HepG2 (cell line): Measurements from ENCODE around the gene KRTCAP2.

Source experiments
- EP300 ChIP-seq, 3 experiments: sonication (generic) in 1 of 3; formaldehyde crosslinking in 1 of 3; IDR thresholded peaks; 2 replicates each; pipeline versions ENCODE4 v1.5.1 to v1.6.1; 2011 to 2020; ENCODE audit warnings: low read depth in 2 of 3, low read length in 2 of 3, borderline replicate concordance in 1 of 3, improper control_type of control experiment in 1 of 3, mild to moderate bottlenecking in 1 of 3, missing genetic modification reagents in 1 of 3, moderate library complexity in 1 of 3
- ETV6 ChIP-seq: sonication (generic); formaldehyde crosslinking; conservative IDR thresholded peaks from 2 replicates; pipeline ENCODE4 v1.4.0; 2020; ENCODE audit warnings: missing genetic modification reagents
- EZH2 ChIP-seq: conservative IDR thresholded peaks from 2 replicates; pipeline ENCODE4 v1.6.1; 2012; ENCODE audit warnings: mild to moderate bottlenecking, low read depth, low read length, moderate library complexity
- FOXC1 ChIP-seq: sonication (generic); formaldehyde crosslinking; IDR thresholded peaks from 2 replicates; pipeline ENCODE4 v1.8.0; 2022; ENCODE audit warnings: mild to moderate bottlenecking, missing genetic modification reagents, borderline replicate concordance
- KLF9 ChIP-seq: IDR thresholded peaks from 2 replicates; pipeline ENCODE4 v1.6.1; 2016; ENCODE audit warnings: low read depth
- NFE2L1 ChIP-seq: sonication (generic); formaldehyde crosslinking; IDR thresholded peaks from 2 replicates; pipeline ENCODE4 v1.4.0; 2020; ENCODE audit warnings: missing genetic modification reagents, mild to moderate bottlenecking, borderline replicate concordance
- TFE3 ChIP-seq: IDR thresholded peaks from 2 replicates; pipeline ENCODE4 v1.6.1; 2016
- U2AF1 ChIP-seq: fragments of 200-400 bp; formaldehyde crosslinking; optimal IDR thresholded peaks from 2 replicates; pipeline ENCODE3; 2017; ENCODE audit warnings: mild to moderate bottlenecking, low read depth, low read length
- XBP1 ChIP-seq: sonication (generic); formaldehyde crosslinking; IDR thresholded peaks from 2 replicates; pipeline ENCODE4 v1.5.0; 2020; ENCODE audit warnings: missing genetic modification reagents
- TF ChIP-seq, protein P1 (sequence below), 2 experiments: sonication (generic) in 1 of 2; formaldehyde crosslinking in 1 of 2; IDR thresholded peaks; 2 replicates each; pipeline versions ENCODE4 v1.5.1 to v1.6.1; 2011 to 2020; ENCODE audit warnings: borderline replicate concordance in 1 of 2, low read depth in 1 of 2, low read length in 1 of 2, mild to moderate bottlenecking in 1 of 2, missing genetic modification reagents in 1 of 2, moderate library complexity in 1 of 2
- TF ChIP-seq, protein P2 (sequence below): sonication (generic); formaldehyde crosslinking; IDR thresholded peaks from 2 replicates; pipeline ENCODE4 v1.5.0; 2020; ENCODE audit warnings: mild to moderate bottlenecking, missing genetic modification reagents, moderate library complexity
- TF ChIP-seq, protein P3 (sequence below): sonication (generic); formaldehyde crosslinking; IDR thresholded peaks from 2 replicates; pipeline ENCODE4 v1.4.0; 2020; ENCODE audit warnings: missing genetic modification reagents
- TF ChIP-seq, protein P4 (sequence below), 2 experiments: sonication (generic) in 1 of 2; formaldehyde crosslinking in 1 of 2; IDR thresholded peaks; 2 replicates each; pipeline versions ENCODE4 v1.4.0 to v1.6.1; 2018 to 2020; ENCODE audit warnings: missing genetic modification reagents in 2 of 2, borderline replicate concordance in 1 of 2, low read depth in 1 of 2, mild to moderate bottlenecking in 1 of 2, missing biosample characterization in 1 of 2
- TF ChIP-seq, protein P5 (sequence below): sonication (generic); formaldehyde crosslinking; IDR thresholded peaks from 2 replicates; pipeline ENCODE4 v1.8.1; 2023; ENCODE audit warnings: missing genetic modification reagents, inconsistent platforms, borderline replicate concordance

DNA sequence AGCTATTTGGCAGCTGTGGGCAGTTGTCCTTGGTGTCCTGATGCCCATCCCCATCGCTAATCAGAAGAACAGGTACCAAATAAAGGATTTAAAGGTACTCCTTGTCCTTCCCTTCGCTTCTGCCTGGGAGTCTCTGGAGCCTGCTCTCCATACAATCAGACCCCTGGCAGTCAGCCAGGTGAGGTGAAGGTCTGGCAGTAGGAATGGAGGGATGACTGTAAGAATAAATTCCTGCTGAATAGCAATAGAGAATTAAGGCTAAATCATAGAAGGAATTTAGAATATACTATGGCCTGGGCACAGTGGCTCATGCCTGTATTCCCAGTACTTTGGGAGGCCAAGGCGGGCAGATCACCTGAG, 25.4 kb upstream of the KRTCAP2 start:
- TF ChIP-seq FOXC1, result no peak
- TF ChIP-seq, protein P1, sequence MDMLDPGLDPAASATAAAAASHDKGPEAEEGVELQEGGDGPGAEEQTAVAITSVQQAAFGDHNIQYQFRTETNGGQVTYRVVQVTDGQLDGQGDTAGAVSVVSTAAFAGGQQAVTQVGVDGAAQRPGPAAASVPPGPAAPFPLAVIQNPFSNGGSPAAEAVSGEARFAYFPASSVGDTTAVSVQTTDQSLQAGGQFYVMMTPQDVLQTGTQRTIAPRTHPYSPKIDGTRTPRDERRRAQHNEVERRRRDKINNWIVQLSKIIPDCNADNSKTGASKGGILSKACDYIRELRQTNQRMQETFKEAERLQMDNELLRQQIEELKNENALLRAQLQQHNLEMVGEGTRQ (IDR thresholded peaks at IDR 0.05; ENCODE audit: low read depth, low read length), result no peak
- TF ChIP-seq, protein P1 (CRISPR knock-in tag; IDR thresholded peaks at IDR 0.05; ENCODE audit: borderline replicate concordance), result no peak
- TF ChIP-seq, protein P2, sequence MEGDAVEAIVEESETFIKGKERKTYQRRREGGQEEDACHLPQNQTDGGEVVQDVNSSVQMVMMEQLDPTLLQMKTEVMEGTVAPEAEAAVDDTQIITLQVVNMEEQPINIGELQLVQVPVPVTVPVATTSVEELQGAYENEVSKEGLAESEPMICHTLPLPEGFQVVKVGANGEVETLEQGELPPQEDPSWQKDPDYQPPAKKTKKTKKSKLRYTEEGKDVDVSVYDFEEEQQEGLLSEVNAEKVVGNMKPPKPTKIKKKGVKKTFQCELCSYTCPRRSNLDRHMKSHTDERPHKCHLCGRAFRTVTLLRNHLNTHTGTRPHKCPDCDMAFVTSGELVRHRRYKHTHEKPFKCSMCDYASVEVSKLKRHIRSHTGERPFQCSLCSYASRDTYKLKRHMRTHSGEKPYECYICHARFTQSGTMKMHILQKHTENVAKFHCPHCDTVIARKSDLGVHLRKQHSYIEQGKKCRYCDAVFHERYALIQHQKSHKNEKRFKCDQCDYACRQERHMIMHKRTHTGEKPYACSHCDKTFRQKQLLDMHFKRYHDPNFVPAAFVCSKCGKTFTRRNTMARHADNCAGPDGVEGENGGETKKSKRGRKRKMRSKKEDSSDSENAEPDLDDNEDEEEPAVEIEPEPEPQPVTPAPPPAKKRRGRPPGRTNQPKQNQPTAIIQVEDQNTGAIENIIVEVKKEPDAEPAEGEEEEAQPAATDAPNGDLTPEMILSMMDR (CRISPR knock-in tag), result no peak
- TF ChIP-seq, protein P3, sequence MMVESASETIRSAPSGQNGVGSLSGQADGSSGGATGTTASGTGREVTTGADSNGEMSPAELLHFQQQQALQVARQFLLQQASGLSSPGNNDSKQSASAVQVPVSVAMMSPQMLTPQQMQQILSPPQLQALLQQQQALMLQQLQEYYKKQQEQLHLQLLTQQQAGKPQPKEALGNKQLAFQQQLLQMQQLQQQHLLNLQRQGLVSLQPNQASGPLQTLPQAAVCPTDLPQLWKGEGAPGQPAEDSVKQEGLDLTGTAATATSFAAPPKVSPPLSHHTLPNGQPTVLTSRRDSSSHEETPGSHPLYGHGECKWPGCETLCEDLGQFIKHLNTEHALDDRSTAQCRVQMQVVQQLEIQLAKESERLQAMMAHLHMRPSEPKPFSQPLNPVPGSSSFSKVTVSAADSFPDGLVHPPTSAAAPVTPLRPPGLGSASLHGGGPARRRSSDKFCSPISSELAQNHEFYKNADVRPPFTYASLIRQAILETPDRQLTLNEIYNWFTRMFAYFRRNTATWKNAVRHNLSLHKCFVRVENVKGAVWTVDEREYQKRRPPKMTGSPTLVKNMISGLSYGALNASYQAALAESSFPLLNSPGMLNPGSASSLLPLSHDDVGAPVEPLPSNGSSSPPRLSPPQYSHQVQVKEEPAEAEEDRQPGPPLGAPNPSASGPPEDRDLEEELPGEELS (CRISPR knock-in tag), result no peak
- no peak for TF ChIP-seq EZH2
- TF ChIP-seq XBP1 (CRISPR knock-in tag), result no peak
- no peak for TF ChIP-seq KLF9 (CRISPR knock-in tag)
- TF ChIP-seq NFE2L1 (CRISPR knock-in tag), result no peak
- no peak for TF ChIP-seq TFE3
- TF ChIP-seq ETV6 (CRISPR knock-in tag), result no peak
- TF ChIP-seq EP300 (IDR thresholded peaks at IDR 0.05; ENCODE audit: low read depth in 2 of 2, low read length in 2 of 2), result no peak
- TF ChIP-seq EP300 (CRISPR knock-in tag; IDR thresholded peaks at IDR 0.05; ENCODE audit: borderline replicate concordance), result no peak
- TF ChIP-seq, protein P4, sequence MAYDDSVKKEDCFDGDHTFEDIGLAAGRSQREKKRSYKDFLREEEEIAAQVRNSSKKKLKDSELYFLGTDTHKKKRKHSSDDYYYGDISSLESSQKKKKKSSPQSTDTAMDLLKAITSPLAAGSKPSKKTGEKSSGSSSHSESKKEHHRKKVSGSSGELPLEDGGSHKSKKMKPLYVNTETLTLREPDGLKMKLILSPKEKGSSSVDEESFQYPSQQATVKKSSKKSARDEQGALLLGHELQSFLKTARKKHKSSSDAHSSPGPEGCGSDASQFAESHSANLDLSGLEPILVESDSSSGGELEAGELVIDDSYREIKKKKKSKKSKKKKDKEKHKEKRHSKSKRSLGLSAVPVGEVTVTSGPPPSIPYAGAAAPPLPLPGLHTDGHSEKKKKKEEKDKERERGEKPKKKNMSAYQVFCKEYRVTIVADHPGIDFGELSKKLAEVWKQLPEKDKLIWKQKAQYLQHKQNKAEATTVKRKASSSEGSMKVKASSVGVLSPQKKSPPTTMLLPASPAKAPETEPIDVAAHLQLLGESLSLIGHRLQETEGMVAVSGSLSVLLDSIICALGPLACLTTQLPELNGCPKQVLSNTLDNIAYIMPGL (CRISPR knock-in tag; IDR thresholded peaks at IDR 0.05; ENCODE audit: borderline replicate concordance in 1 of 2, low read depth in 1 of 2), result no peak
- TF ChIP-seq U2AF1, result no peak
- TF ChIP-seq, protein P5, sequence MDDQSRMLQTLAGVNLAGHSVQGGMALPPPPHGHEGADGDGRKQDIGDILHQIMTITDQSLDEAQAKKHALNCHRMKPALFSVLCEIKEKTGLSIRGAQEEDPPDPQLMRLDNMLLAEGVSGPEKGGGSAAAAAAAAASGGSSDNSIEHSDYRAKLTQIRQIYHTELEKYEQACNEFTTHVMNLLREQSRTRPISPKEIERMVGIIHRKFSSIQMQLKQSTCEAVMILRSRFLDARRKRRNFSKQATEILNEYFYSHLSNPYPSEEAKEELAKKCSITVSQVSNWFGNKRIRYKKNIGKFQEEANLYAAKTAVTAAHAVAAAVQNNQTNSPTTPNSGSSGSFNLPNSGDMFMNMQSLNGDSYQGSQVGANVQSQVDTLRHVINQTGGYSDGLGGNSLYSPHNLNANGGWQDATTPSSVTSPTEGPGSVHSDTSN (CRISPR knock-in tag), result no peak
